GOT3 (cell line): ENCODE data around the gene KASH5.

Source experiments
- DNase-seq: peaks from one replicate; lab custom pipeline; 2025; ENCODE audit warnings: mixed read lengths; lab: John Stamatoyannopoulos, UW

The KASH5 gene

GRCh38 chr19:49396738-49397505 is 8.9 kb downstream of the KASH5 start:
- DNase-seq = no peak

- DNase-seq = no peak
These were observed 10.1 kb downstream of the KASH5 start for GRCh38 chr19:49398001-49398615.

GRCh38 chr19:49398931-49399330 is 10.9 kb downstream of the KASH5 start:
- no peak for DNase-seq

- DNase-seq = no peak
These were observed 12.0 kb downstream of the KASH5 start for GRCh38 chr19:49400029-49400428.

- no peak for DNase-seq
These were observed 15.5 kb downstream of the KASH5 start for GRCh38 chr19:49403404-49404187.

- no peak for DNase-seq
These were observed 19.0 kb downstream of the KASH5 start for GRCh38 chr19:49407079-49407478.

GRCh38 chr19:49407482-49408015 is 19.5 kb downstream of the KASH5 start:
- DNase-seq = no peak

- DNase-seq = no peak
These were observed 20.9 kb downstream of the KASH5 start for GRCh38 chr19:49408816-49409440.

- DNase-seq = no peak
These were observed 21.5 kb downstream of the KASH5 start for GRCh38 chr19:49409441-49410029.

- no peak for DNase-seq
These were observed 23.8 kb downstream of the KASH5 start for GRCh38 chr19:49411681-49412326.

GRCh38 chr19:49413348-49413747 is 25.3 kb downstream of the KASH5 start:
- no peak for DNase-seq

GRCh38 chr19:49414256-49414655 is 26.2 kb downstream of the KASH5 start:
- DNase-seq = no peak

- no peak for DNase-seq
These were observed 27.2 kb downstream of the KASH5 start for GRCh38 chr19:49415102-49415809.

- no peak for DNase-seq
These were observed 27.8 kb downstream of the KASH5 start for GRCh38 chr19:49415810-49416200.

GRCh38 chr19:49417088-49417487 is 29.0 kb downstream of the KASH5 start:
- no peak for DNase-seq

GRCh38 chr19:49418511-49418910 is 30.5 kb downstream of the KASH5 start:
- no peak for DNase-seq

GRCh38 chr19:49419173-49419572 is 31.1 kb downstream of the KASH5 start:
- DNase-seq = no peak

GRCh38 chr19:49420227-49420626 is 32.2 kb downstream of the KASH5 start:
- DNase-seq = no peak

- DNase-seq = no peak
These were observed 33.2 kb downstream of the KASH5 start for GRCh38 chr19:49421039-49421877.

GRCh38 chr19:49421878-49422202 is 33.8 kb downstream of the KASH5 start:
- no peak for DNase-seq
